NCI-H1930 (cell line): ENCODE data around the gene ANTXR1.

ENCODE experiments used
- DNase-seq, 2 experiments: peaks; one replicate each; lab custom pipeline; 2025; lab: John Stamatoyannopoulos, UW

ANTXR1 gene

GRCh38 chr2:69073928-69074570, 61.1 kb downstream of the ANTXR1 start:
- DNase-seq = no peak

- DNase-seq = no peak
Observed at GRCh38 chr2:69074918-69075317, 61.9 kb downstream of the ANTXR1 start.

DNA sequence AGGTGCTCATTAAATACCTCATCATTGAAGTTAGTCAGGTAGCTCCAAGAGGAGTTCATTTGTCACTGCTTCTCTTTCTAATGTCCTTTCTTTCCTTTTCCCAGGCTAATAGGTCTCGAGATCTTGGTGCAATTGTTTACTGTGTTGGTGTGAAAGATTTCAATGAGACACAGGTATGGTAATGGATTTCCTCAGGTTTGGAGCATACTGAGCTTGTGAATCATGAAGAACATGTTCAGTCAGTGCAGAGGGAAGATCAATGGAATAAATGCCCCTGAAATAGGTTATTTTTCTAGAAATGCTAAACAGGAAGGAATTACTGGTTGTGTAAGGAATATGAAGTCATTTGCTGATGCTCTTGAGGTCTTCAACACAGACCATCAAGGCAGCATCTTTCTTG, 62.5 kb downstream of the ANTXR1 start:
- no peak for DNase-seq

GRCh38 chr2:69076601-69077000, 63.6 kb downstream of the ANTXR1 start:
- DNase-seq = no peak

DNA sequence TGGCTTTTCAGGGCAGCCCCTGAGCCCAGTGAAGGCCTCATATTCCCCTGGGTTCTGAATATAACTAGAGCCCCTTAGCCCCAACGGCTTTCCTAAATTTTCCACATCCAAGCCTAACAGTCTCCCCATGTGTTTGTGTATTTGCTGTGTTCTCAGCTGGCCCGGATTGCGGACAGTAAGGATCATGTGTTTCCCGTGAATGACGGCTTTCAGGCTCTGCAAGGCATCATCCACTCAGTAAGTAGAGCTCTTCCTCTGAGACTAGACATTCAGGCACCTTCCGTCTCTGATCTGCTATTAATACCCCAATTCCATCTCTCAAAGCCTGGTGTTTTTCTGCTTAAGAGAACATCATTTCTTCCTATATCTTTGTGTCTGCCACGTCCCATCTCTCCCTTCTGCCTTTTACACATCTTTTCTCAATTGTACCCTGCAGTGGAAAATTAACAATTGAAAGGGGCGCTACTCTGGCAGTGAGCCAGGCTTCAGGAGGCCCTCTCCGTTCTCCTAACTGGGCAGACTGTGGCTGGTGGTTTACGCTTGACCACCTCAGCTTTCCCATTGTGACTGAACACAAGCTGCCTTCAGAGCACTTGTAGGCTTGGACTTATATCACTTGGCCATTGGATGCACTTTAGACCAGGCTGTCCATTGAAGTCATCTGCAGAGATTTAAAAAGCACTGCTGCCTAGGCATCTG, 64.4 kb downstream of the ANTXR1 start:
- DNase-seq = no peak

- no peak for DNase-seq
Observed at GRCh38 chr2:69080071-69080470, 67.1 kb downstream of the ANTXR1 start.

DNA sequence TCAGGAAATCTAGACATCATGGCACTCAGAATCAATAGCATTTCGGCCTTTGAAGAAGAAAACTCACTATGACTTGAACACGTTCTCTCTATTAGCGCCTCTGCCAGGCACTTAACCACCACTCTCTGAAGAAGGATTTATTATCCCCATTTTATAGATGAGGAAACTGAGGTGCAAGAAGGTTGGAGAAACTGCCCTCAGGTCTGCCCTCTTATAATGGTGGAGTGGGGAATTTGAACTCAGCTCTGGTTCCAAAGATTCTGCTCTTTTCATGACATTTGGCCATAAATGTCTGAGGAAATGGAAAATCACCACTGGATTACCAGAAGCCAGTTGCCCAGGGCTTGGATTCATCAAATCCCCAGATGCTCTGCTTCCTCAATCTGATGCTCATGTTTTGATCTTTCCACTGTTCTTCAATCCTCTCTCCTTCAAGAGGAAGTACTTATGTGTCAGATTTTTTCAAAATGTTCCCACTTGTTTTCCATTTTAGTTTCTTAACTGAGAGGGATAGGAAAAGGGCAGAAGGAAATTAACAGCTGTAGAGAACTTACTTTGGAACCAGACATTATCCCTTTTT, 68.1 kb downstream of the ANTXR1 start:
- DNase-seq = no peak

- DNase-seq = no peak
Observed at GRCh38 chr2:69081757-69082156, 68.8 kb downstream of the ANTXR1 start.

GRCh38 chr2:69082430-69082997, 69.5 kb downstream of the ANTXR1 start:
- no peak for DNase-seq

- no peak for DNase-seq
Observed at GRCh38 chr2:69083235-69083748, 70.3 kb downstream of the ANTXR1 start.

GRCh38 chr2:69084492-69084891, 71.5 kb downstream of the ANTXR1 start:
- no peak for DNase-seq

- no peak for DNase-seq
Observed at GRCh38 chr2:69086466-69086865, 73.5 kb downstream of the ANTXR1 start.

DNA sequence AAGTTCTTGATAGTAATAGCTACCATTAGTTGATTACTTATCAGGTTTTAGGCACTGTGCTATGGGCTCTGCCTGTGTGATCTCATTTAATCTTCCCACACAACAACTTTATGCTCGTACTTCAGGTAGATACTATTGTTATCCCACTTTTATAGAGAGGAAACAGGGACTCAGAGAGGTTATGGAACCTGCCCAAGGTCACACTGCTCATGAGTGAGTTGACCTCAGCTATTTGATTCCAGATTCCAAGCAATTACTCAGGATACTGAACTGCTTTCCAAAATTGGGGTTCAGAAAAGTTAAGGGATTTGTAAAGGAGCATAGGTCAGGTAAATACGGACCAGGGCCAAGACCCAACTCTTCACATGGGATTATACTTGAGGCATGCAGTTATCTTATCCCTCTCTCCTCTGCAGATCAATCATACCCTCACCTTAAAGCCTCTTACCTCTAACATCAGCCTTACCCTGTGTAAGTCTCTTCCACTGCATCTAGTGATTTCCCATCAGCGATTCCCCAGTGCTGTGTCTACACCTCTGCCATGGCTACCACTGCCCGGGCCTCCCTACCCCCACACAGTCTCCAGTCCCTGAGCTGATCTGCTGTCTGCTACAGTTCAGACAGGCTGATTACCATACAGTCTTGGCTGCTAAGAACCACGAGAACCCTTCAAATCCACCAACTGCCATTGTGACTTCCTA, 74.4 kb downstream of the ANTXR1 start:
- no peak for DNase-seq

- no peak for DNase-seq
Observed at GRCh38 chr2:69087912-69088240, 74.9 kb downstream of the ANTXR1 start.

GRCh38 chr2:69088466-69088865, 75.5 kb downstream of the ANTXR1 start:
- no peak for DNase-seq

DNA sequence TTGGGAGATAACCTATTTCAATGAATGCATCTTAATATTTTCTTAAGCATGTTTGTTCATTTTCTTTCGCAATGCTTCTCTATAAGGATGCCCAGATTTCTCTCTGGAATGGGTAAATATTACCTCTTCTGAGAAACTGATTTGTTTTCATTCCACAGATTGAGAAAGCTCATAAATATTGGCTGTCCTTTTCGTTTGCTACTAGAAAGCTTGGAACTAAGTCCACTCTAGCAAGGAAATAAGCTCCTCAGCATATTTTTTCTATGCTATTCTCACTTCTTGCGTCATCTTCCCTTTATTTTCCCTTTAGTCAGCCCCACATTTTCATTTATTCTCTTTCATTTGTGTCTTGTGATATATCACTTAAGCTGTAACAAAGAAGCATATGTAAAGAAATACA, 76.3 kb downstream of the ANTXR1 start:
- no peak for DNase-seq

DNA sequence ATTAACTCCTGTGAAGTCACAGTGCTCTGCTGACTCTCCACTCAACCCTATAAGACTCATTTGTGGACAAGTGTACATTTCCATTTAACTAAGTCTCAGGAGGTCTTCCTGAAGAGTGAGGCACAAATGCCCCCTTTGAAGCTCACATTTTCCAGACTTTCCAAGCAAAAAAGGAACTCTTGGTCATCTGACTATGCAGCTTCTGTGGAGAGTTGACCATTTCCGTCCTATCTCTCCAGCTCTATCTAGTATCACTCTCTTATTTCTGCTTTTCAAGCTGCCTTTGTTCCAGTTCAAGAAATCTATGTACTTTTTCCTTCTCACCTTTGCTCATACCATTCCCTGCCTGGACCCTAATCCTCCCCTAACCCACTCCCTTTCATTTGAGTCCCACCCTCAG, 77.0 kb downstream of the ANTXR1 start:
- DNase-seq = no peak

GRCh38 chr2:69090820-69091219, 77.8 kb downstream of the ANTXR1 start:
- DNase-seq = no peak

DNA sequence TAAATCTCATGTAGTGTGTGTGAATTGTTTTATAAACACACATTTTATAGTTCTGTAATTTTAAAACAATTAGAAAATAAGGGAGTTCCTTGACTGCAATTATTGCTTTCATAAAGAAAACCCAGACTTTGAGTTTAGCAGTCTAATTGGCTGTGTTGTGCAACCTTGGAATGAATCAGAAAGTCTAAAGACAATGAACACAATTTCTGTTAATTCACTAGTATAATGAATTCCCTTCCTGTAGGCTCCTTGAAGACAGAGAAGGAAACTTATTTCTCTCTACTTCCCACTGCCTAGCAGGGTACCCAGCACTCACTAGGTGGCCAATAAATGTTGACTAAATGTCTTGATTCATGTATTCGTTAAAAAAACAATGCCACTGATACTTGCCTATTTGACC, 79.9 kb downstream of the ANTXR1 start:
- DNase-seq = no peak

DNA sequence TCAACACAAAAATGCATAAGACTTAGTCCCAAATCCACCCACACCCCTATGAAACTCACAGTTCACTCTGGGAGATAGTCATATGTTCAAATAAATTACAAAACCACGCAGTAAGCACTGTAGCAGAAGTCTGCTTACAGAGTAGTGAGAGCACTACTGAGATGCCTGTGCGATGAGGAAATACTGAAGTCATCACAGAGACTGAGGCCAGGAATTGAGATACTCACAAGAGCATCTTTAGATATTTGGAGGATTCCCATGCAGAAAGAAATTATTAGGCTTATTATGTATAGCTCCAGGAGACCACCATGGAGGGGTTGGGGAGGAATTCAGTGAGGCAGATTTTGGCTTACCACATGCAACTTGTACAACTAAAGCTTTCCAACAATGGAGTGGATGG, 82.3 kb downstream of the ANTXR1 start:
- no peak for DNase-seq

- DNase-seq = no peak
Observed at GRCh38 chr2:69096326-69097095, 83.5 kb downstream of the ANTXR1 start.

DNA sequence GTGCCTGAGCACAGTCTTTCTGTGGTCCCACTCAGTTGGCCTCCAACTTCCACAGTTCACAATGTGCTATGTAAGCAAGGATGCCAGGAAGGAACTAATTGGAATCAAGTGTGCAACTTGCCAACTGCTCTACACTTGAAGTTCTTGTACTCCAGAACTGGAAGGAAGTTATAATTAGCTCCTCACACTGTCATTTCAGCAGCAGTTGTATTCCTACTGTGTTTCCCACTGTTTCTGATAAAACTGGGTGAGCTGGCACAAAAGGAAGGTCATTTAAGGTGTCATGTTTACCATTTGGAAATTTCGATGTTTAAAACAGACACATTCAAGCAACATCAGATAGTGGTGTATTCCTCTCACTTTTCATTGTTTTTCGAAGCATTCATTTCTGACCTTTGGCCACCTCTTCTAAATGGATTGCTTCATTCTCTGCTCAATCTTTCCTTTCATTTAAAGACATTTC, 84.2 kb downstream of the ANTXR1 start:
- DNase-seq = no peak
